Neural progenitor cell (in vitro differentiated cells): ENCODE results near the gene ZNF143. TPM values are rescaled to one million over a fixed set of nuclear protein-coding genes. Genes with fewer than 3 reads are reported as not detected.
"Not testable (repeated sequence)": the region's sequence is repeated elsewhere in the genome, so short reads cannot be mapped to it uniquely, and the experiment has no call there.

Source experiments
- DNase-seq: peaks from one replicate; pipeline ENCODE4 v3.0.0-alpha.2; 2016; ENCODE audit warnings: low spot score
- H2AFZ ChIP-seq: fragments of 200-600 bp; sonication (generic); replicated peaks from 2 replicates; pipeline ENCODE4 v1.6.1; 2016; ENCODE audit warnings: antibody characterized with exemption
- H3F3A ChIP-seq: fragments of 200-600 bp; sonication (generic); 2 replicates; pipeline ENCODE4 v1.6.1; 2016; ENCODE audit warnings: antibody characterized with exemption, low read depth
- H3K27ac ChIP-seq: fragments of 200-600 bp; sonication (generic); 2 replicates; pipeline ENCODE4 v1.5.1; 2016; ENCODE audit warnings: mild to moderate bottlenecking
- H3K27me3 ChIP-seq: fragments of 200-600 bp; sonication (generic); 2 replicates; pipeline ENCODE4 v1.6.1; 2016; ENCODE audit warnings: mild to moderate bottlenecking, moderate library complexity
- H3K36me3 ChIP-seq: fragments of 200-600 bp; sonication (generic); 2 replicates; pipeline ENCODE4 v1.5.1; 2016
- H3K4me1 ChIP-seq: fragments of 200-600 bp; sonication (generic); 2 replicates; pipeline ENCODE4 v1.6.1; 2016; ENCODE audit warnings: mixed run types
- H3K4me2 ChIP-seq: fragments of 200-600 bp; sonication (generic); 2 replicates; pipeline ENCODE4 v1.6.1; 2016
- H3K4me3 ChIP-seq: fragments of 200-600 bp; sonication (generic); 2 replicates; pipeline ENCODE4 v1.5.1; 2016
- H3K79me2 ChIP-seq: fragments of 200-600 bp; sonication (generic); 2 replicates; pipeline ENCODE4 v1.6.1; 2016; ENCODE audit warnings: low read depth
- H3K9ac ChIP-seq: fragments of 200-600 bp; sonication (generic); 2 replicates; pipeline ENCODE4 v1.6.1; 2016
- H3K9me3 ChIP-seq: fragments of 200-600 bp; sonication (generic); 2 replicates; pipeline ENCODE4 v1.5.1; 2016; ENCODE audit warnings: low read depth
- H4K20me1 ChIP-seq: fragments of 200-600 bp; sonication (generic); 2 replicates; pipeline ENCODE4 v1.6.1; 2016; ENCODE audit warnings: low read depth
- H3K27ac Mint-ChIP-seq: 3 replicates; pipeline ENCODE4 v1.8.0; 2021; ENCODE audit warnings: mixed read lengths
- H3K27me3 Mint-ChIP-seq: 2 replicates; pipeline ENCODE4 v1.8.0; 2022; ENCODE audit warnings: low read depth, mild to moderate bottlenecking, inconsistent platforms, moderate library complexity, mixed read lengths; ENCODE audit not compliant: insufficient read depth
- H3K36me3 Mint-ChIP-seq: 3 replicates; pipeline ENCODE4 v1.8.0; 2021; ENCODE audit warnings: mixed read lengths
- H3K4me1 Mint-ChIP-seq: 3 replicates; pipeline ENCODE4 v1.8.0; 2021; ENCODE audit warnings: mixed read lengths
- H3K4me3 Mint-ChIP-seq: 3 replicates; pipeline ENCODE4 v1.8.0; 2021; ENCODE audit warnings: mild to moderate bottlenecking, moderate library complexity, mixed read lengths
- H3K9me3 Mint-ChIP-seq: 3 replicates; pipeline ENCODE4 v1.8.0; 2020; ENCODE audit warnings: mixed read lengths
- EZH2 ChIP-seq: fragments of 200-600 bp; sonication (generic); IDR thresholded peaks from 2 replicates; pipeline ENCODE4 v1.6.1; 2017; ENCODE audit warnings: antibody characterized with exemption, mild to moderate bottlenecking, moderate library complexity
- EZH2phosphoT487 ChIP-seq: fragments of 200-600 bp; sonication (generic); IDR thresholded peaks from 2 replicates; pipeline ENCODE4 v1.6.1; 2017; ENCODE audit warnings: antibody characterized with exemption
- total RNA-seq: library from RNA; depleted of rRNA; stranded (reverse); fragments of >200 nt; gene quantifications from 2 replicates; pipeline ENCODE4 v1.2.3, GENCODE V29; 2015; ENCODE audit warnings: low replicate concordance
- TF ChIP-seq, protein P1 (sequence below): fragments of 200-600 bp; sonication (generic); IDR thresholded peaks from 2 replicates; pipeline ENCODE4 v1.5.1; 2017; ENCODE audit warnings: antibody characterized with exemption, mild to moderate bottlenecking

The ZNF143 gene
- total RNA-seq, 1 donor from 2014 or later, result 56.9 TPM

DNA sequence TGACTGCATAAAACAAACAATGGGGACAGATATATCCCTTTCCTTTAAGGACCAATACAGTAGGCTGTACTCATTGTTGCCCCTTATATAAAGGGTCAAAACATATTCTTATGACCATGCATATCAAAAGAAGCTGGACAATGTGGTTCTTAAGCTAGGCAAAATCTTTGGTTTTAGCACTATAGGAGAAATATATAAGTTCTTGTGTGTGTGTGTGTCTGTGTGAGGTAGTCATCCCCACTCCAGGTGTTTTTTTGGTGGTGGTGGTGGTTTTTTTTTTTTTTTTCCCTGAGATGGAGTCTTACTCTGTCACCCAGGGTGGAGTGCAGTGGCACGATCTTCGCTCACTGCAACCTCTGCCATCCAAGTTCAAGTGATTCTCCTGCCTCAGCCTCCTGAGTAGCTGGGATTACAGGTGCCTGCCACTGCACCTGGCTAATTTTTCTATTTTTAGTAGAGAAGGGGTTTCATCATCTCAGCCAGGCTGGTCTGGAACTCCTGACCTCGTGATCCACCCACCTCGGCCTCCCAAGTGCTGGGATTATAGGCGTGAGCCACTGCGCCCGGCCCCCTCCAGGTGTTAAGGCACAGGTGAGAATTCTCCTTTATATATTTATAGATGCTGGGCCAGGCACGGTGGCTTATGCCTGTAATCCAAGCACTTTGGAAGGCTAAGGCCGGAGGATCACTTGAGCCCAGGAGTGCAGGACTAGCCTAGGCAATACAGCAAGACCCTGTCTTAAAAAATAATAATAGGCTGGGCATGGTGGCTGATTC, 12.0 kb upstream of the ZNF143 start:
- Mint-ChIP-seq H3K36me3 (peaks cover 27% of the 10 kb centered on the region), H3K4me1 (no peaks in the 10 kb centered on the region), H3K27ac (no peak overlapping the region), H3K9me3 (peaks cover 26% of the 10 kb centered on the region), H3K4me3 (no peak overlapping the region), H3K27me3 (no peaks in the 10 kb centered on the region)
- Histone ChIP-seq H3K4me2 (no peak overlapping the region), H3K9ac (no peak overlapping the region), H3K27ac (no peak overlapping the region), H3F3A (peaks cover 51% of the 10 kb centered on the region), H2AFZ (no peak overlapping the region), H3K4me3 (no peak overlapping the region), H4K20me1 (no peaks in the 10 kb centered on the region), H3K9me3 (no peaks in the 10 kb centered on the region), H3K4me1 (no peaks in the 10 kb centered on the region), H3K79me2 (no peaks in the 10 kb centered on the region), H3K36me3 (peaks cover 11% of the 10 kb centered on the region), H3K27me3 (no peaks in the 10 kb centered on the region)
- no peak for DNase-seq
- TF ChIP-seq, protein P1, sequence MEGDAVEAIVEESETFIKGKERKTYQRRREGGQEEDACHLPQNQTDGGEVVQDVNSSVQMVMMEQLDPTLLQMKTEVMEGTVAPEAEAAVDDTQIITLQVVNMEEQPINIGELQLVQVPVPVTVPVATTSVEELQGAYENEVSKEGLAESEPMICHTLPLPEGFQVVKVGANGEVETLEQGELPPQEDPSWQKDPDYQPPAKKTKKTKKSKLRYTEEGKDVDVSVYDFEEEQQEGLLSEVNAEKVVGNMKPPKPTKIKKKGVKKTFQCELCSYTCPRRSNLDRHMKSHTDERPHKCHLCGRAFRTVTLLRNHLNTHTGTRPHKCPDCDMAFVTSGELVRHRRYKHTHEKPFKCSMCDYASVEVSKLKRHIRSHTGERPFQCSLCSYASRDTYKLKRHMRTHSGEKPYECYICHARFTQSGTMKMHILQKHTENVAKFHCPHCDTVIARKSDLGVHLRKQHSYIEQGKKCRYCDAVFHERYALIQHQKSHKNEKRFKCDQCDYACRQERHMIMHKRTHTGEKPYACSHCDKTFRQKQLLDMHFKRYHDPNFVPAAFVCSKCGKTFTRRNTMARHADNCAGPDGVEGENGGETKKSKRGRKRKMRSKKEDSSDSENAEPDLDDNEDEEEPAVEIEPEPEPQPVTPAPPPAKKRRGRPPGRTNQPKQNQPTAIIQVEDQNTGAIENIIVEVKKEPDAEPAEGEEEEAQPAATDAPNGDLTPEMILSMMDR, result no peak
- TF ChIP-seq EZH2, result no peak
- no peak for TF ChIP-seq EZH2phosphoT487

DNA sequence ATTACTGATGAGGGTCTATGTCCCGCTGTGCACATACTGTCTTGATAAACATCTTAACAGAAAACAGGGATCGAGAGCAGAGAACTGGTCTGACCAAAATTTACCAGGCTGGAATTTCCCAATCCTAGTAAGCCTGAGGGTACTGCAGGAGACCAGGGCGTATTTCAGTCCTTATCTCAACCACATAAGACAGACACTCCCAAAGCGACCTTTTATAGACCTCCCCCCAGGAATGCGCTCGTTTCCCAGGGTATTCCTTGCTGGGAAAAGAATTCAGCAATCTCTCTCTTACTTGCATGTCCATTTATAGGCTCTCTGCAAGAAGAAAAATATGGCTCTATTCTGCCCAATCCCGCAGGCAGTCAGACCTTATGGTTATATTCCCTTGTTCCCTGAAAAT, 8.8 kb upstream of the ZNF143 start:
- not testable (repeated sequence) for H3K4me3 ChIP-seq, H3K9ac ChIP-seq, H3K27ac ChIP-seq, H3K79me2 ChIP-seq, H3K4me3 Mint-ChIP-seq, H4K20me1 ChIP-seq, H3K4me1 Mint-ChIP-seq, H3K9me3 ChIP-seq, H3K27ac Mint-ChIP-seq, H3K36me3 ChIP-seq, H3K27me3 Mint-ChIP-seq, H2AFZ ChIP-seq, H3K27me3 ChIP-seq, H3K4me2 ChIP-seq, H3K4me1 ChIP-seq
- H3K36me3 Mint-ChIP-seq, result peaks cover 17% of the 10 kb centered on the region
- peaks cover 26% of the 10 kb centered on the region for H3K9me3 Mint-ChIP-seq
- peak; percentile 31 for DNase-seq
- H3F3A ChIP-seq, result peaks cover 33% of the 10 kb centered on the region

DNA sequence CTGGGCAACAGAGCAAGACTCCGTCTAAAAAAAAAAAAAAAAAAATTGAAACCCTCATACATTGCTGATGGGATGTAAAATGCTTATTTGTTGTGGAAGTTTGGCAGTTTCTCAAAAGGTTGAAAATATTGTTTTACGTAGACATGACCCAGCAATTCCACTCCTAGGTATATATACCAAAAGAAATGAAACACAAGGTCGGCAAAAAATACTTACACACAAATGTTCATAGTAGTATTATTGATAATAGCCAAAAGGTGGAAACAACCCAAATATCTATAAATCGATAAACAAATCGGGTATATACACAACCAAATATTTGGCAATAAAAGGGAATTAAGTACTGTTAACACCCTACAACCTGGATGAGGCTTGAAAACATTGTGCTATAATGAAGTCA, 5.1 kb upstream of the ZNF143 start:
- no peaks in the 10 kb centered on the region for H3K4me1 ChIP-seq
- Mint-ChIP-seq H3K4me1 (peaks cover 3% of the 10 kb centered on the region), H3K27ac (no peak overlapping the region), H3K36me3 (peaks cover 11% of the 10 kb centered on the region), H3K27me3 (peaks cover 2% of the 10 kb centered on the region), H3K9me3 (peaks cover 19% of the 10 kb centered on the region), H3K4me3 (no peak overlapping the region)
- no peak overlapping the region for H3K9ac ChIP-seq
- no peaks in the 10 kb centered on the region for H4K20me1 ChIP-seq
- no peak for DNase-seq
- H3K4me3 ChIP-seq, result no peak overlapping the region
- H3K4me2 ChIP-seq, result no peak overlapping the region
- peaks cover 22% of the 10 kb centered on the region for H3K79me2 ChIP-seq
- peaks cover 27% of the 10 kb centered on the region for H3F3A ChIP-seq
- no peak overlapping the region for H2AFZ ChIP-seq
- no peak overlapping the region for H3K27ac ChIP-seq
- TF ChIP-seq, protein P1, result no peak
- TF ChIP-seq EZH2phosphoT487 (no peak), EZH2 (no peak)
- no peaks in the 10 kb centered on the region for H3K36me3 ChIP-seq
- H3K9me3 ChIP-seq, result no peaks in the 10 kb centered on the region
- no peaks in the 10 kb centered on the region for H3K27me3 ChIP-seq

DNA sequence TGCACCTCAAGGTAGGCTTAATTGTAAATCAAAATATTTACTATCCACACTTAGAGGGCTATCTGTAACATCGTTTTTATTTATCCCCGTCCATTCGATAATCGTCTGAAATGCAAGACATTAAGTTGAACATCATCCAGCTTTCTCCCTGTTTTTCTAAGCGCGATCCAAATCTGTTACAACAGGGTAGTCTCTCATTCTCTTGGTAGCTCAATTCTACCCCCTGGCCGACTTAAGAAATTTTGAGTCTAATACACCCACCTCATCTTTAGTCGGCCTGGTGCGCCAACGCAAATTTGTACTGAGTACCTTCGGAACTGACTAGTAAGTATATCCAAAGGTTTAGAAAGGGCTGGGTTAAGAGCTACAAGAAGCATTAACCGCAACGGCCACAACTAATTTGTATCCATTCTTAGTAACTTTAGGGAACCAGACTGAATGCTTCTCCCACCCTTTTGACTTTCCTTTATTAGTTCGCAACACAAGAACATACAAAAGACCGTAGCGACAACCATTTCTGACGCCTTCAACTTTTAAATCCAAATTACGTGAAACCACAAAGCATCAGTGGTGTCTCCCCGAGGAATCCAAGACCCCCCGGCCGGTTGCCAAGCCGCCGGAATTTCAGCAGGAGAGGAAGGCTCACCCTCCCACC, 1.0 kb upstream of the ZNF143 start:
- H3K9ac ChIP-seq, result peak overlapping the region; percentile 95
- H3K27ac ChIP-seq, result peak overlapping the region; percentile 98
- Mint-ChIP-seq H3K4me3 (peak overlapping the region; percentile 96), H3K27ac (peak overlapping the region; percentile 100), H3K36me3 (peaks cover 14% of the 10 kb centered on the region), H3K9me3 (peaks cover 2% of the 10 kb centered on the region), H3K4me1 (peaks cover 16% of the 10 kb centered on the region), H3K27me3 (peaks cover 2% of the 10 kb centered on the region)
- H4K20me1 ChIP-seq, result no peaks in the 10 kb centered on the region
- H3K4me2 ChIP-seq, result peak overlapping the region; percentile 89
- H3K4me1 ChIP-seq, result no peaks in the 10 kb centered on the region
- TF ChIP-seq, protein P1, result no peak
- no peak for TF ChIP-seq EZH2phosphoT487
- TF ChIP-seq EZH2, result no peak
- peaks cover 29% of the 10 kb centered on the region for H3F3A ChIP-seq
- H2AFZ ChIP-seq, result peak overlapping the region; percentile 26
- H3K9me3 ChIP-seq, result no peaks in the 10 kb centered on the region
- H3K36me3 ChIP-seq, result no peaks in the 10 kb centered on the region
- peaks cover 57% of the 10 kb centered on the region for H3K79me2 ChIP-seq
- peak overlapping the region; percentile 82 for H3K4me3 ChIP-seq
- H3K27me3 ChIP-seq, result no peaks in the 10 kb centered on the region
- no peak for DNase-seq
